IPS-20b (cell line): ENCODE results near the gene EFCAB11.

Experiments
- H3K27ac ChIP-seq: one replicate; pipeline ENCODE4 v1.5.1; 2013; ENCODE audit warnings: low read length
- H3K27me3 ChIP-seq: 2 replicates; pipeline ENCODE4 v1.6.1; 2013; ENCODE audit warnings: mild to moderate bottlenecking, low read length, inconsistent platforms; ENCODE audit not compliant: insufficient read depth
- H3K36me3 ChIP-seq: 2 replicates; pipeline ENCODE4 v1.6.1; 2013; ENCODE audit warnings: low read depth, mild to moderate bottlenecking, inconsistent platforms, low read length, moderate library complexity; ENCODE audit not compliant: insufficient read depth
- H3K4me1 ChIP-seq: 2 replicates; pipeline ENCODE4 v1.6.1; 2013; ENCODE audit warnings: mild to moderate bottlenecking, control low read depth, inconsistent platforms, low read length, moderate library complexity; ENCODE audit not compliant: insufficient read depth
- H3K4me3 ChIP-seq: 2 replicates; pipeline ENCODE4 v1.5.1; 2013; ENCODE audit warnings: mild to moderate bottlenecking, low read length, inconsistent platforms
- H3K9ac ChIP-seq: 2 replicates; pipeline ENCODE4 v1.6.1; 2013; ENCODE audit warnings: low read depth, mild to moderate bottlenecking, inconsistent platforms, low read length, moderate library complexity
- H3K9me3 ChIP-seq: 2 replicates; pipeline ENCODE4 v1.6.1; 2013; ENCODE audit warnings: mild to moderate bottlenecking, low read depth, low read length, inconsistent platforms; ENCODE audit not compliant: insufficient read depth

The EFCAB11 gene

GRCh38 chr14:89856871-89857345, 97.6 kb downstream of the EFCAB11 start:
- H3K36me3 ChIP-seq = no peaks in the 10 kb centered on the region
- no peak overlapping the region for H3K4me3 ChIP-seq
- H3K9me3 ChIP-seq = no peaks in the 10 kb centered on the region
- no peaks in the 10 kb centered on the region for H3K4me1 ChIP-seq
- H3K9ac ChIP-seq = no peak overlapping the region
- no peak overlapping the region for H3K27ac ChIP-seq
- H3K27me3 ChIP-seq = no peaks in the 10 kb centered on the region

GRCh38 chr14:89855961-89856656, 98.4 kb downstream of the EFCAB11 start:
- H3K9ac ChIP-seq = no peak overlapping the region
- no peak overlapping the region for H3K27ac ChIP-seq
- H3K36me3 ChIP-seq = no peaks in the 10 kb centered on the region
- no peaks in the 10 kb centered on the region for H3K27me3 ChIP-seq
- no peaks in the 10 kb centered on the region for H3K9me3 ChIP-seq
- no peaks in the 10 kb centered on the region for H3K4me1 ChIP-seq
- no peak overlapping the region for H3K4me3 ChIP-seq

GRCh38 chr14:89853936-89854693, 100.4 kb downstream of the EFCAB11 start:
- H3K9ac ChIP-seq = no peak overlapping the region
- H3K27ac ChIP-seq = no peak overlapping the region
- H3K27me3 ChIP-seq = no peaks in the 10 kb centered on the region
- no peak overlapping the region for H3K4me3 ChIP-seq
- no peaks in the 10 kb centered on the region for H3K9me3 ChIP-seq
- H3K4me1 ChIP-seq = peaks cover 7% of the 10 kb centered on the region
- no peaks in the 10 kb centered on the region for H3K36me3 ChIP-seq

GRCh38 chr14:89851106-89851505, 103.4 kb downstream of the EFCAB11 start:
- Histone ChIP-seq H3K36me3 (no peaks in the 10 kb centered on the region), H3K27ac (no peak overlapping the region), H3K9me3 (no peaks in the 10 kb centered on the region), H3K4me1 (peaks cover 7% of the 10 kb centered on the region), H3K9ac (no peak overlapping the region), H3K4me3 (no peak overlapping the region), H3K27me3 (no peaks in the 10 kb centered on the region)

- no peaks in the 10 kb centered on the region for H3K27me3 ChIP-seq
- no peak overlapping the region for H3K4me3 ChIP-seq
- H3K27ac ChIP-seq = no peak overlapping the region
- no peaks in the 10 kb centered on the region for H3K9me3 ChIP-seq
- peaks cover 7% of the 10 kb centered on the region for H3K4me1 ChIP-seq
- no peaks in the 10 kb centered on the region for H3K36me3 ChIP-seq
- H3K9ac ChIP-seq = no peak overlapping the region
Measured at GRCh38 chr14:89849931-89850330, 104.6 kb downstream of the EFCAB11 start.

- Histone ChIP-seq H3K4me3 (no peak overlapping the region), H3K27ac (no peak overlapping the region), H3K4me1 (peaks cover 10% of the 10 kb centered on the region), H3K27me3 (no peaks in the 10 kb centered on the region), H3K36me3 (no peaks in the 10 kb centered on the region), H3K9ac (no peak overlapping the region), H3K9me3 (no peaks in the 10 kb centered on the region)
Measured at GRCh38 chr14:89848165-89848564, 106.4 kb downstream of the EFCAB11 start.

GRCh38 chr14:89845346-89845745, 109.2 kb downstream of the EFCAB11 start:
- H3K4me1 ChIP-seq = peaks cover 9% of the 10 kb centered on the region
- H3K27ac ChIP-seq = no peak overlapping the region

GRCh38 chr14:89844508-89844907, 110.0 kb downstream of the EFCAB11 start:
- Histone ChIP-seq H3K9ac (no peak overlapping the region), H3K36me3 (no peaks in the 10 kb centered on the region), H3K27me3 (no peaks in the 10 kb centered on the region), H3K9me3 (no peaks in the 10 kb centered on the region), H3K27ac (no peak overlapping the region), H3K4me3 (no peak overlapping the region), H3K4me1 (0 out of 2 replicates have a peak, but pooled peaks cover 3% of the 10 kb centered on the region)

More at GRCh38 chr14:89845346-89845745, 109.2 kb downstream of the EFCAB11 start:
- Histone ChIP-seq H3K27me3 (no peaks in the 10 kb centered on the region), H3K4me3 (no peak overlapping the region), H3K9ac (no peak overlapping the region), H3K9me3 (no peaks in the 10 kb centered on the region), H3K36me3 (no peaks in the 10 kb centered on the region)

- Histone ChIP-seq H3K4me3 (no peak overlapping the region), H3K9ac (no peak overlapping the region), H3K4me1 (0 out of 2 replicates have a peak, but pooled peaks cover 3% of the 10 kb centered on the region), H3K9me3 (no peaks in the 10 kb centered on the region), H3K36me3 (no peaks in the 10 kb centered on the region), H3K27ac (no peak overlapping the region), H3K27me3 (no peaks in the 10 kb centered on the region)
Measured at GRCh38 chr14:89842837-89843236, 111.7 kb downstream of the EFCAB11 start.

- Histone ChIP-seq H3K4me3 (no peak overlapping the region), H3K36me3 (no peaks in the 10 kb centered on the region), H3K9me3 (no peaks in the 10 kb centered on the region), H3K27me3 (no peaks in the 10 kb centered on the region), H3K9ac (no peak overlapping the region), H3K4me1 (0 out of 2 replicates have a peak, but pooled peaks cover 3% of the 10 kb centered on the region), H3K27ac (no peak overlapping the region)
Measured at GRCh38 chr14:89841851-89842250, 112.7 kb downstream of the EFCAB11 start.

- H3K4me1 ChIP-seq = peaks cover 6% of the 10 kb centered on the region; the same call in 1 of the 2 replicates
- no peak overlapping the region for H3K27ac ChIP-seq
- H3K9me3 ChIP-seq = no peaks in the 10 kb centered on the region
- no peak overlapping the region for H3K4me3 ChIP-seq
- H3K36me3 ChIP-seq = no peaks in the 10 kb centered on the region
- H3K27me3 ChIP-seq = no peaks in the 10 kb centered on the region
- no peak overlapping the region for H3K9ac ChIP-seq
Measured at GRCh38 chr14:89836830-89837469, 117.6 kb downstream of the EFCAB11 start.
